Raji (cell line): ENCODE data around the gene RPRD1B.

Experiments
- POLR2A ChIP-seq: IDR thresholded peaks from 2 replicates; pipeline ENCODE4 v1.6.1; 2011; ENCODE audit warnings: low read depth, low read length, control low read depth; ENCODE audit not compliant: insufficient read depth

Gene RPRD1B

DNA sequence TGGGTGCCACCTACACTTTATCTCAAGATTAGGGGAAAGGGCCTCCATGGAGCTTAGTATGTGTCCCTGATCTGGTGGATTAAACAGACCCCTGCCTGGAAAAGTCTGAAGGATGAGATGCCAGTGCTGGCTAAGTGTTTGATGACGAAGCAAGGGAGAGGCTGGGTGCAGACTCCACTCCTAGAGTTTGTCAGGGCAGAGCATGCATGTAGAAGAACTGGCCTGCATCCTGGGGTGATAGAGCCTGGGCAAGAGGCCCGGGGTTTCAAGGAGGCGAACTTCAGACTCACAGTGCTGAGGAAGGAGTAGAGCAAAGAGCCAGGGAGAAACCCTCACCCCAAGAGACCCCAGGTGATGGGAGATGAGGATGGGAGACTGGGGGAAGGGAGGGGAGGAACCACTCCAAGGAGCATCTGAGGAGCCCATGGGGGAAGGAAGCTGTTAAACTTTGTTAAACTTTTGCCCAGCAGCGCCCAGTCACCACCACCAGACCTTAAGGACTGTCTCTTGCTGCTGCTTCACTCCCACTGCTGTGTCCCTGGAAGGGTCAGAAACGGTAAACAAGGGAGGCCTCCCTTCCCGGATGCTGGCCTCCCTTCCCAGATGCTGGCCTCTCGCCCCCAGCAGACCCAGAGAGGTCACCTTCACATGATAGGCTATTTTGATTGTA, 61.6 kb downstream of the RPRD1B start:
- 0 out of 2 replicates have a peak, but pooled peaks have one; percentile 7 for TF ChIP-seq POLR2A

DNA sequence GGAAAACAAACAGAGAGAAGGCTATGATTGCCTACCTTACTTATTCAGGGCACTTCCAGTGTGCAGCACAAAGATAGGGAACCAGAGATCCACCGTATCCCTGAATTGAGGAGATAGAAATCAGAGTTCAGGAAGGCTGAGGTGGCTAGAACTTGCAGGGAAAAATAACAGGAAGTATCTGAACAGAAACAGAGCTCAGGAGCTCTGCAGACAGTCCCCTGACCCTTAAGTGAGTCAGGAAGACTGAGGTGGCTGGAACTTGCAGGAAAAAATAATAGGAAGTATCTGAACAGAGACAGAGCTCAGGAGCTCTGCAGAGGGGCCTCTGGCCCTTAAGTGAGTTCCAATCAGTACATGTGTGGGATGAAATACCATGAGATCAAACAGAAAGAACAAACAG, 65.4 kb downstream of the RPRD1B start:
- TF ChIP-seq POLR2A, result no peak

DNA sequence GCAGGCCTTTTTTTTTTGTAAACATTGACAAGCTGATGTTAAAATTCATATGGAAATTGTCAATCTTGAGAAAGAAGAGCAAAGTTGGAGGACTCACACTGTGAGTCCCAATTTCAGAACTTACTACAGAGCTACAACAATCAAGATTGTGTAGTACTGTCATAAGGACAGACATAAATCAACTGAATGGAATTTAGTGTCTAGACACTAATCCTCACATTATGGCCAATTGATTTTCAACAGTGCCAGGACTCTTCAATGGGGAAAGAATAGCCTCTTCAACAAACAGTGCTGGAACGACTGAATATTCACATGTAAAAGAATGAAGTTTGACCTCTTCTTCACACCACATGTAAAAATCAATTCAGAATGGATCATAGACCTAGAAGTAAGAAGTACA, 70.7 kb downstream of the RPRD1B start:
- no peak for TF ChIP-seq POLR2A

DNA sequence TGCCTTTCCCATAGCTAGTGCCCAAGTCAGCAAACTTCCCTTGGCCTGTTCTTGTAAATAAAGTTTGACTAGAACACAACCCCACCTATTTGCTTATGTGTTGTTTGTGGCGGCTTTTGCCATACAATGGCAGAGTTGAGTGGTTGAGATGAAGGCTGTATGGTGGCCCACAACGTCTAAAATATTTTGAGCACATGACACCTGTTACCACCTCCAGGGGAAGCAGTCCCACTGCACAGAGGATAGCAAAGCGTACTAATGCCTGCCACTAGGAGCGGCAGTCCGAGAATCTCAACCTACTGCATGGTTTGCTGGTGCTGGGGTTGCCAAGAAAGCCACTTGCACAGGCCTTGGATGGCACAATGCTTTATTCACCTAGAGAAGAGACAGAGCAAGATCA, 72.9 kb downstream of the RPRD1B start:
- no peak for TF ChIP-seq POLR2A

DNA sequence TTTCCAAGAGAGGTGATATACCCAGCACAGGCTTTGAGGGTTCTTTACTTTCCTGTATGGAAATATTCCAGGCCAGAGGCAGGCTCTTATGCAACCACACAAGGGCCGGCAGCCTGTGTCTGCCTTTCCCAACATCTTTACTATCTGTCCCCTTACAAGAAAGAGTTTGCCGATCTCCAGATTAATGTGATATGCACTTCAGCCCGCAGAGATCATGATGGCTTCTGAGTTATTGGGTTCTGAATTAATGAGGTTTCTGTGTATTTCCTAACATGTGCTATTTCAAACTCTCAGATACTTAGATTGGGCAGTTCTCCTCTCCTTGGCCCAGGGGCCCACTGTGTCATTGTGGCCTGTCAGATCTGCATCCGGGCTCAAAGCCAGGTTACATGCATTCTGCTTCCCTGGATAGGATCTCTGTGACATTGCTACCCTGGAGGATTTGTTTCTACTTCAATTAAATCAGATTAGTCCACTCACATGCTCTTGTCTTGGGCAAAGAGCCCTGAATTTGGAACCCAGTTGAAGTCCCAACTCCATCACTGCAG, 75.0 kb downstream of the RPRD1B start:
- no peak for TF ChIP-seq POLR2A

DNA sequence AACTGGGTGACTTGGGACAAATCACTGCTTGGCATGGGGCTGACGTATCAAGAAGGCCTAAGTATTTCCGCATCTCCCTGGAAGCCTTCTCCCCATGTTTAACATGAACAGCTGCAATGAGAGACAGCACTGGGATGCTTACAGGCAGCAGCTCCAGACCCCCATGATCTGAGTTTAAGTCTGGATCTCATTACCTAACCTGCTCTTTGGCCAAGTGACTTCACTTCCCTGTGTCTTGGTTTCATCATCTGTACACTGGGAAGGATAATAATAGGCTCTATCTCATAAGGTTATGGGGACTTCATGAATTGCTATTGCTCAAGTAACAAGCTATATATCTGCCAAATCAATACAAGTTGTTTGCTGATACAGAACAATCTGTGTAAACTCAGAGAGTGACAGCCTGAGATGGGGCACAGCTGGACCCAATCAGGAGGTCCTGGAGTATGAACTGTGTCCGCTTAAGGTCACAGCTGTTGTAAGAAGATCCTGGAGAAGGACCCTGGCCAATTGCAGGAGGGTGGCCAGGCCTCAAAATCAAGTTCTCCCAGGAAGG, 75.5 kb downstream of the RPRD1B start:
- TF ChIP-seq POLR2A, result no peak

DNA sequence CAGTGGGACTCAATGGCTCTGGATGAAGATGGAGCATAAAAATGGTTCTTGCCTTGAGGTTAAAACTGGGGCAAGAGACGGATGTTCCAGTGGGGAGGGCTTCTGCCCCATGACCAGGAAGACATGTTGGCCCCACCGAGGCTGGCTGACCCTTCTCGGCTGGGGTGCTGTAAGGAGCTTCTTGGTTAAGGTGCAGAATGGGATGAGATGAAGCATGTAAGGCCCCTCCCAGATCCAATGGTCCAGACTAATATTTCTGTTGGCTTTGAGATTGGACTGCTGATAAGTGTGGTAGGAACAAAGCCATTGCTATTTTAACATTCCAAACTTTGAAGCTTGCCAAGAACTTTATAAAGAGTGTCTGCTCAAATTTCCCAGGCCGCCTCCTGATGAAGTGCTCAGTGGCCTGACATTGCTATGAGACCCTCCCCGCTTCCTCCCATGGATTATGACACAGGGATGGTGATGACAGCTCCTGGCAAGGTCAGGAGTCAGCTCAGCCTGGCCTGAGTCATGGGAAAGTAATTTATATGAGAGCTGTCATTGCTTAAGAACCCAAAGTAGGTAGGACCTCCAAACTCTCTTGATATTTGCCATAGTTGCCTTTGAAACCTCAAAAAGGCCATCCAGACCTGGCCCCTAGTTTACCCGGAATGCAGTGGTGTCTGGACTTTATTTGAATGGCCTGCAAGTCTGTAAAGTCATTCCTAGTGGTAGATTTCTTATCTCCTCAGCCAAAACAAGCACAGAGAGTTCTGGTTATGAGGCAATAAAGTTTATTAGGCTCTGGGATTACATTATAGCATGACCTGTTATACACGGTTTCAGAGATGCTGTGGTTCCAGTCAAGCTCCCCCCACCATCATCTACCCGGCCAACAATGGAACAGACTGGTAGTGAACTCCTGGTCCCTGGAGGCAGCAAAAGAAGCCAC, 76.3 kb downstream of the RPRD1B start:
- no peak for TF ChIP-seq POLR2A

DNA sequence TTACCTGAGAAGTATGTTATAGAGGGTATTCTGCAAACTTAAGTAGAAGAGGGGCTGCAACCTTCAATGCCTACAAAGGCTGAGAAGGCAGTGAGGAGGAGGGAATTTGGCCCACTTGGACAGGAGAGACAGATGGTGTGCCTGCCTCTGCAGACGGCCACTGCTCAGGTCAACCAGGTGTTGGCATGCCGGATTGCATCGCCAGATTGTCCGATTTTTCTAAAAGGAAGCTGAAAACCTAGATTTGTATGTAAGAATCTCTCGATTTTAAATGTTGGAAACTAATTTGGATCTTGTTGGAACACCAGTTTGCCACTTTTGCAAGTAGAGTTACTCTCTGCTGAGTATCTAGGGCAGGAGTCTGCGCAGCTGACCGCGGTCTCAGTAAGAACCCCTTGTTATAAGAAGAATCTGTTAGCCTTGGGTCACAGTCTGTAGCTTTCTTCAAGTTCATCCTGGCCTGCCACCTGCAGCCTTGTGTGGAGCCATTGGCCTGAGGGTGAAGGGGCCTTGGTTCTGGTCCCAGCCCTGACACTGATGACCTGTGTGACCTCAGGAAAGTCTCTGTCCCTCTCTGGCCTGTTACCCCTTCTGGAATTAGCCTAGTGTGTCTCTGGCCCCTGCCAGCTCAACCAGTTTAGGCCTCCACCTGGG, 77.1 kb downstream of the RPRD1B start:
- no peak for TF ChIP-seq POLR2A

DNA sequence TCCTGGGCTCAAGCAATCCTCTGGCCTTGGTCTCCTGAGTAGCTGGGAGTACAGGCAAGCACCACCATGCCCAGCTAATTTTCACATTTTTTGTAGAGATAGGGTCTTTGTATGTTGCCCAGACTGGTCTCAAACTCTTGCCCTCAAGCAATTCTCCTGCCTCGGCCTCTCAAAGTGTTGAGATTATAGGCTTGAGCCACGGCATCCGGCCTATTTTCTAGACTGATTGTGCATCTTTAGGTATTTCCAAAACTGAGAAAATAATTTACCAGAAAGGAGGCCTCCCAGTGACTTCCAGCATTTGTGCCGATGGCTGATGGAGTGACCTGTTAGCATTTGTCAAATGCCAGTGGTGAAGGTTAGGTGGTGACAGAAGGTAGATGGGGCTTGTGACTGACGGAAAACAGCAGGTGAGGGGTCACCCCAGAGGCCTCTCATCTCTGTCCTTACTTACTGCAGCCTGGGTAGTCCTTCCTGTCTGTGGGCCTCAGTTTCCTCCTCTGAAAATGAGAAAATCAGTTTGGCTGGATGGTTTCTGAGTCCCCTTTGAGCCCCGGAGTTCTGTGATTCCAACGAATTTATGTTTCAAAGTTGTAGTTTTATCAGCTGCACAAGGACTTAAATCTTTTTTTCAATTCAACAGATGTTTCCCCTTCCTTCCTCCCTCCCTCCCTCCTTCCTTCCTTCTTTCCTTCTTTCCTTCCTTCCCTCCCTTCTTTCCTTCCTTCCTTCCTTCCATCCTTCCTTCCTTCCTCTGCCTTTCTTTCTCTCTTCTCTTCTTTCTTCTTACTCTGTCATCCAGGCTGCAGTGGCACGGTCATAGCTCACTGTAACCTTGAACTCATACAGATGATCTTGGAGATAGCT, 78.1 kb downstream of the RPRD1B start:
- no peak for TF ChIP-seq POLR2A

DNA sequence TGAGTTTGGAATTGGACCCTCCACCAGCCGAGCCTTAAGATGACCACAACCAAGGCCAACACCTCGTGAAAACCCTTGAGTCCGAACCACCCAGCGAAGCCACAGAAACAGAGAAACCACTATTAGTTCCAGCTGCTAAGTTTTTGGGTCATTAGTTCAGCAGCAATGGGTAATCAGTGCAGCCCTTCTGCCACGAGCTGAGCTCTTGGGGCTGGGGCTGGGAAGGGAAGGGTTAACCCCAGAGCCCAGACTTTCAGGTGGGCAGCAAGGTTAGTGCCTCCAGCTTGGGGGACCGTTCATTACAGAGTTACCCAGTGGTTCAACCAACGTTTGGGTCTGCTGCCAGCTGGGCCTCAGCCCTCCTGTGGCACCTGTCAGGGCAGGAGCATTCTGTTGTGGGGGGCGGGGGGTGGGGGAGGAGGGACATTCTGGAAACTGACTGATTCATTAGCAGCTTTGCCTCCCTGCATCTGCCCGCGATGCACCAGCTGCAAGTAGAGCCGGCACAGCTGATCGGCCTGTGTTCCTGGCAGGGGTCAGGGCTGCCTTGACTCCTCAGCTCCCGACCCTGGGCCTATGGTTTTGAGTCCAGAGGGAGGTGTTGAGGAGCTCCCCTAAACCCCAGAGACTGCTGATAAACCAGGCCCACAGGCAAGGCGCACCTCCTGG, 78.8 kb downstream of the RPRD1B start:
- no peak for TF ChIP-seq POLR2A

DNA sequence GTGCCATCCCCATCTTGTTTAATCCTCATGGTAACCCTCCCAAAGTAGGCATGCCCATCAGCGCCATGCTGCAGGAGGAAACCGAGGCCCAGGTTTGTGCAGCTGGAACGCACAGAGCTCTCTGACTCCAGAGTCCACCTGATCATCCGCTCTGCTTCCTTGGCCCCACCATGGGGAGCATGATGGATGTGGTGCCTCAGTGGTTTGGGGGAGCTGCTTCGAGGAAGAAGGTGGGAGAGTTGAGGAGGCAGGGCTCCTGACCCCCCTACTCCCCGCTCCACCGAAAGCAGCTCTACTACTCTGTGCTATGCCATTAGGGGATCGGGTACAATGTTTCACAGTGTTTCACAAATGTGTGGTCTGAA, 79.4 kb downstream of the RPRD1B start:
- no peak for TF ChIP-seq POLR2A

DNA sequence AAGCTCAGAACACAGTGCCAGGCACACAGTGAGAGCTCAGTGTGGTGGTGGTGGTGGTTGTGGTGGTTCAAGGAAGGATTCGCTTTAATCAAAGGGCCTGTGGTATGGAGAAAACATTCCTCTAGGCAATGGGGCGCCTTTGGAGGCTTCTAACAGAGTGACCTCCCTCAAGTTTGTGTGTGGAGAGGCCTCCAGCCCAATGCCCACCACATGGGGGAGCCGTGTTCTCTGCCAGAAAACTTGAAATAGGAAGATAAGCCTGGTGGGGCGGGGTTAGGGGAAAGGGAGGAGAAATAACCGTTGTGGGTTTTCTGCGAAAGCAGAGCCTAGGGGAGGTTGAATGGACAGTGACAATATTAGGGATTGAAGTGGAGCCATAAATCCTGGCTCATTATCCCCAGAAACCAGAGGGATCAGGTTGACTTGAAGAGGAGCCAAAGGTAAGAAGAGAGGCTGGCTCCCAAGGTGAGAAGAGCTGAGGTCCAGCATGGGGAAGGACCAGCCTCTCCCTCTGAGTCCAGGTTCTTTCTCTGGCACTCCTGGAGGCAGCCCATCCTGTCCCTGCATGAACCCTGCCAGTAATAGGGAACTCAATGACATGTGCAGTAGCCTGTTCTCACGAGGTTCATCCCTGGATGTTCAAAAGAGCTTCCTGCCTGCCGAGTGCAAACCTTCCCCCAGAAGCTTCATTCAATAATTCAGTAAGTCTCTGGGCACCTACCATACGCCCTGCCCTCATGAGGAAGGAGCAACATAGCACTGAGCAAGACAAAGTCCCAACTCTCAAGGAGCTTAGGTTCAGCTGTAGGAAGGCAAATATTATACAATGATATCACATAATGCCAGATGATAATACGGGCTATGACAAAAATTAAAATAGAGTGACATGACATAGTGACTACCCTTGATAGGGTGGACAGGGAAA, 80.1 kb downstream of the RPRD1B start:
- TF ChIP-seq POLR2A, result no peak

DNA sequence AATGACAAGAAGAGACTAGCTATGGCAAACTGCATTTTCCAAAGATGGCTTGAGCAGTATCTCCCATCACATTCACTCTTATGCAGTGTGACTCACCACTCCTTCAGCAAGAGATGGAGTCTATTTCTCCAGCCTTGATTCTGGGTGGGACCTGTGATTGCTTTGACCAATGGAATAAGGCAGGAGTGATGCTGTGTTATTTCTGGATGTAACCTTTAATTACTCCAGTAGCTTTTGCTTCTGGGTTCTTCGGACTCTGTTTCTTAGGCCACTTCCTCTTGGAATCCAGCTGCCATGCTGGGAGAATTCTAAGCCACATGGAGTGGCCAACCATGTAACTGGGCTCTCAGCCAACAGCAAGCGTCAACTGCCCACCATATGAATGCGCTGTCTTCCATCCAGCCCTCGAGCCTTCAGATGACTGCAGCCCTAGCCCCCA, 80.8 kb downstream of the RPRD1B start:
- no peak for TF ChIP-seq POLR2A
